Measurements from ENCODE around the gene TNFSF8. TPM values are rescaled to one million over a fixed set of nuclear protein-coding genes. Genes with fewer than 3 reads are reported as not detected.

Gene TNFSF8
- total and polyA plus RNA-seq, 2 donors (not counting 3 experiments of a cell fraction or from before 2014, with no cell fraction given): not detected

DNA sequence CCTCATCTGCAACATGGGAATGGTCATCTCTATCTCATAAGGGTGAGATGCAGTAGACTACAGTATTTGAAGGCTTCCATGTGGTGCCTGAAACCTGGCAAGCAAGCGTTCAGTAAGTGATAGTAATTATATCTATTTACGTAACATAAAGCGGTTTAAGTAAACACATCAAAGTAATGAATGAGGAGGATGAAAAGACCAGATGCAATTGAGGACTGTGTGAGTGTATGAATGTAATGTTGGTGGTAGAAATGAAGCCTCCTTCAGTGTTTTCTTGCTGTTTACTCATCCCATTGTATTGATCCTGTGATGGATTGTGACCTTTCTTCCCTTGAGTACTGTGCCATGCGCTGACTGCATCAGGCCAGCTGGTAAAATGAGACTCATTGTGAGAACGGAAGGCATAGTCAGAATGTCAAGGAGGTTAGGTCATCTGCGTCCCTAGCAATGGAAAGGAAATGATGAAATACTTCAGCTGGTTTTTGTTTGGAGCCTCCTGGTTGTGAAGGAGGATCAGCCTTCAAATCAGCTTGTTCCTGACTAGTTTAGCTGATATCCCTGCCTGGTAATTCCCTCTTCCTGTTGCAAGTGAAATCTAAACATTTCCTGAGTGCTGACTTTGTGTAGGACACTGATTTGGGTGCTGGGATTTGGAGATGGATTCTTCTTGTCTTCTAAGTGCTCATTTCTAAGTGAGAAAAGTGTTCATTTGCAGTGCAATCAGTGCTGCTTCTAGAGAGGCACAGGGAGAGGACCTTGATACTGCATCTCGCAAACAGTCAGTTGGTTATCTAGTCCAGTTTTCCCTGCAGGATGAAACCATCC lies 35.6 kb downstream of the TNFSF8 start:
- Histone ChIP-seq H3K36me3 (ENCODE audit: control insufficient read depth in 2 of 2, extremely low read depth in 1 of 2, insufficient read depth in 2 of 2, low read length in 2 of 2) (no peaks in the 10 kb centered on the region), H3K27ac (ENCODE audit: insufficient read depth, low read depth, low read length) (peak overlapping the region; percentile 100), H3K27me3 (ENCODE audit: control insufficient read depth in 2 of 2, insufficient read depth in 2 of 2, low read length in 2 of 2) (no peaks in the 10 kb centered on the region), H2AFZ (ENCODE audit: low read depth, low read length) (no peak overlapping the region), H3K4me1 (ENCODE audit: control insufficient read depth, extremely low read depth, insufficient read depth, low read length) (peaks cover 64% of the 10 kb centered on the region), H3K9me3 (replicated peaks; ENCODE audit: control insufficient read depth, insufficient read depth, low read length) (no peaks in the 10 kb centered on the region), H3K79me2 (ENCODE audit: control insufficient read depth, insufficient read depth, low read length) (no peaks in the 10 kb centered on the region), H4K20me1 (replicated peaks; ENCODE audit: control insufficient read depth, extremely low read depth, insufficient read depth, low read length) (no peaks in the 10 kb centered on the region), H3K9me1 (replicated peaks; ENCODE audit: control insufficient read depth, extremely low read depth, insufficient read depth, low read length) (no peaks in the 10 kb centered on the region), H3K4me3 (replicated peaks in 1 of 3; ENCODE audit: insufficient read depth in 1 of 3, low read depth in 1 of 3, low read length in 3 of 3) (peak overlapping the region in 1 of 3 experiments; percentile 16), H3K4me2 (ENCODE audit: insufficient read depth, low read length) (peak overlapping the region; percentile 68), H3K9ac (replicated peaks; ENCODE audit: extremely low read depth, insufficient read depth, low read length) (peak overlapping the region; percentile 92)
- dilution Hi-C loops (cut with MboI; ENCODE audit: extremely low pct_ligation_motif_present, low sequenced_read_pairs): no loop called here
- TF ChIP-seq MYC (IDR thresholded peaks at IDR 0.05; ENCODE audit: low read depth, low read length): peak; percentile 53
- TF ChIP-seq POLR2A (IDR thresholded peaks at IDR 0.05; ENCODE audit: low read depth, low read length): peak; percentile 62
- TF ChIP-seq JUN (IDR thresholded peaks at IDR 0.05; ENCODE audit: borderline replicate concordance, insufficient read depth, insufficient read length, low read depth): peak; percentile 100
- peak; percentile 95 for TF ChIP-seq POLR2AphosphoS5 (IDR thresholded peaks at IDR 0.05; ENCODE audit: insufficient read depth, low read depth, low read length)
- peak; percentile 98 for TF ChIP-seq FOS (IDR thresholded peaks at IDR 0.05; ENCODE audit: borderline replicate concordance, insufficient read depth, low read length)
- TF ChIP-seq, protein P1, sequence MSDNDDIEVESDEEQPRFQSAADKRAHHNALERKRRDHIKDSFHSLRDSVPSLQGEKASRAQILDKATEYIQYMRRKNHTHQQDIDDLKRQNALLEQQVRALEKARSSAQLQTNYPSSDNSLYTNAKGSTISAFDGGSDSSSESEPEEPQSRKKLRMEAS (IDR thresholded peaks at IDR 0.05; ENCODE audit: insufficient read depth, insufficient read length): no peak
- no peak for TF ChIP-seq EZH2 (IDR thresholded peaks at IDR 0.05; ENCODE audit: borderline replicate concordance, low read depth, low read length, severe bottlenecking)
- peak; percentile 89 for TF ChIP-seq GATA2 (IDR thresholded peaks at IDR 0.05; ENCODE audit: insufficient read depth, insufficient read length, low read depth, low read length)
- TF ChIP-seq, protein P2, sequence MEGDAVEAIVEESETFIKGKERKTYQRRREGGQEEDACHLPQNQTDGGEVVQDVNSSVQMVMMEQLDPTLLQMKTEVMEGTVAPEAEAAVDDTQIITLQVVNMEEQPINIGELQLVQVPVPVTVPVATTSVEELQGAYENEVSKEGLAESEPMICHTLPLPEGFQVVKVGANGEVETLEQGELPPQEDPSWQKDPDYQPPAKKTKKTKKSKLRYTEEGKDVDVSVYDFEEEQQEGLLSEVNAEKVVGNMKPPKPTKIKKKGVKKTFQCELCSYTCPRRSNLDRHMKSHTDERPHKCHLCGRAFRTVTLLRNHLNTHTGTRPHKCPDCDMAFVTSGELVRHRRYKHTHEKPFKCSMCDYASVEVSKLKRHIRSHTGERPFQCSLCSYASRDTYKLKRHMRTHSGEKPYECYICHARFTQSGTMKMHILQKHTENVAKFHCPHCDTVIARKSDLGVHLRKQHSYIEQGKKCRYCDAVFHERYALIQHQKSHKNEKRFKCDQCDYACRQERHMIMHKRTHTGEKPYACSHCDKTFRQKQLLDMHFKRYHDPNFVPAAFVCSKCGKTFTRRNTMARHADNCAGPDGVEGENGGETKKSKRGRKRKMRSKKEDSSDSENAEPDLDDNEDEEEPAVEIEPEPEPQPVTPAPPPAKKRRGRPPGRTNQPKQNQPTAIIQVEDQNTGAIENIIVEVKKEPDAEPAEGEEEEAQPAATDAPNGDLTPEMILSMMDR (IDR thresholded peaks at IDR 0.05; ENCODE audit: extremely low read depth in 1 of 2, insufficient read depth in 1 of 2, low read depth in 1 of 2, low read length in 2 of 2): no peak
- DNase-seq (ENCODE audit: low read depth, low spot score) (peak; percentile 99), FAIRE-seq (peak; percentile 98)
- intact Hi-C loops (cut with micrococcal nuclease): loop anchor here (1.0 to 5.0 kb wide), 3 partner anchors 156 to 388 kb away; partner anchors contain the start of gene WHRN
- CTCF ChIA-PET: interaction anchor here (1.0 to 6.9 kb wide), 3 partner anchors 13 to 115 kb away, joined by 3 to 81 read pairs (median 8); no protein-coding TSS in a partner anchor
- POLR2A ChIA-PET: interaction anchor here (1.0 to 1.6 kb wide), 3 partner anchors 89 to 115 kb away, joined by 3 to 6 read pairs (median 3); partner anchors contain the start of gene TNFSF15
- BruUV-seq (replicated peaks): no TSS peak
